Right lobe of liver (tissue), 4 donors: ENCODE measurements around the gene MAPK8.

Experiments used
- POLR2A ChIP-seq: fragments of 450-650 bp; IDR thresholded peaks from one replicate; pipeline ENCODE4 v1.6.1; 2017; ENCODE audit warnings: antibody characterized with exemption, mild to moderate bottlenecking
- TF ChIP-seq, protein P1 (sequence below), 4 donors: fragments of 200-600 bp in 3 of 4; fragments of 450-650 bp in 1 of 4; IDR thresholded peaks; one replicate each; pipeline versions ENCODE4 v1.5.1 to v1.8.0; 2016 to 2022; ENCODE audit warnings: antibody characterized with exemption in 4 of 4, mild to moderate bottlenecking in 2 of 4
- donor health status: DM: no; HTN: no; CAD: no.
- donor health status: DM: no; HTN: no; CAD: no.
- donor health status: DM: no; HTN: yes; CAD: no.

- TF ChIP-seq, protein P1, sequence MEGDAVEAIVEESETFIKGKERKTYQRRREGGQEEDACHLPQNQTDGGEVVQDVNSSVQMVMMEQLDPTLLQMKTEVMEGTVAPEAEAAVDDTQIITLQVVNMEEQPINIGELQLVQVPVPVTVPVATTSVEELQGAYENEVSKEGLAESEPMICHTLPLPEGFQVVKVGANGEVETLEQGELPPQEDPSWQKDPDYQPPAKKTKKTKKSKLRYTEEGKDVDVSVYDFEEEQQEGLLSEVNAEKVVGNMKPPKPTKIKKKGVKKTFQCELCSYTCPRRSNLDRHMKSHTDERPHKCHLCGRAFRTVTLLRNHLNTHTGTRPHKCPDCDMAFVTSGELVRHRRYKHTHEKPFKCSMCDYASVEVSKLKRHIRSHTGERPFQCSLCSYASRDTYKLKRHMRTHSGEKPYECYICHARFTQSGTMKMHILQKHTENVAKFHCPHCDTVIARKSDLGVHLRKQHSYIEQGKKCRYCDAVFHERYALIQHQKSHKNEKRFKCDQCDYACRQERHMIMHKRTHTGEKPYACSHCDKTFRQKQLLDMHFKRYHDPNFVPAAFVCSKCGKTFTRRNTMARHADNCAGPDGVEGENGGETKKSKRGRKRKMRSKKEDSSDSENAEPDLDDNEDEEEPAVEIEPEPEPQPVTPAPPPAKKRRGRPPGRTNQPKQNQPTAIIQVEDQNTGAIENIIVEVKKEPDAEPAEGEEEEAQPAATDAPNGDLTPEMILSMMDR (IDR thresholded peaks at IDR 0.05), result no peak
- TF ChIP-seq POLR2A, result no peak
These were observed 63.0 kb downstream of the MAPK8 start for GRCh38 chr10:48369501-48369900.
